Neural crest cell (in vitro differentiated cells): ENCODE data around the gene CPNE6. TPM values are rescaled to one million over a fixed set of nuclear protein-coding genes. Genes with fewer than 3 reads are reported as not detected.

Experiments used
- DNase-seq: peaks from one replicate; pipeline ENCODE4 v3.0.0; 2021; ENCODE audit warnings: low read depth, mixed read lengths, low spot score
- H3K27ac Mint-ChIP-seq: one replicate; pipeline ENCODE4 v1.8.0; 2021; ENCODE audit warnings: mild to moderate bottlenecking, mixed read lengths; ENCODE audit not compliant: unreplicated experiment
- H3K27me3 Mint-ChIP-seq: 2 replicates; pipeline ENCODE4 v1.8.0; 2021; ENCODE audit warnings: low read depth, mild to moderate bottlenecking, mixed read lengths
- H3K36me3 Mint-ChIP-seq: 2 replicates; pipeline ENCODE4 v1.8.0; 2021; ENCODE audit warnings: low read depth, mild to moderate bottlenecking, mixed read lengths
- H3K4me1 Mint-ChIP-seq: 2 replicates; pipeline ENCODE4 v1.8.0; 2021; ENCODE audit warnings: mixed read lengths
- H3K4me3 Mint-ChIP-seq: one replicate; pipeline ENCODE4 v1.8.0; 2021; ENCODE audit warnings: mild to moderate bottlenecking, mixed read lengths
- H3K9me3 Mint-ChIP-seq: 2 replicates; pipeline ENCODE4 v1.8.0; 2021; ENCODE audit warnings: mixed read lengths
- CTCF ChIP-seq: fragments of 200-600 bp; sonication (generic); conservative IDR thresholded peaks from 2 replicates; pipeline ENCODE4 v1.5.0; 2021; ENCODE audit warnings: antibody characterized with exemption, mild to moderate bottlenecking
- total RNA-seq: library from RNA; stranded (reverse); gene quantifications from 2 replicates; pipeline ENCODE4 v1.2.1, GENCODE V29; 2021

Gene CPNE6
- total RNA-seq, 1 donor from 2014 or later: not detected

- H3K27ac Mint-ChIP-seq: peak overlapping the region; percentile 19
- TF ChIP-seq CTCF: no peak
These were observed 18.5 kb downstream of the CPNE6 start for GRCh38 chr14:24089890-24090289.

GRCh38 chr14:24092110-24092504 lies 20.7 kb downstream of the CPNE6 start:
- H3K27me3 Mint-ChIP-seq: no peaks in the 10 kb centered on the region
- no peaks in the 10 kb centered on the region for H3K36me3 Mint-ChIP-seq
- no peaks in the 10 kb centered on the region for H3K9me3 Mint-ChIP-seq
- no peak overlapping the region for H3K27ac Mint-ChIP-seq
- H3K4me3 Mint-ChIP-seq: peak overlapping the region; percentile 94
- no peak for TF ChIP-seq CTCF
- DNase-seq: no peak
- peaks cover 38% of the 10 kb centered on the region for H3K4me1 Mint-ChIP-seq

More at GRCh38 chr14:24089890-24090289, 18.5 kb downstream of the CPNE6 start:
- peaks cover 28% of the 10 kb centered on the region for H3K4me1 Mint-ChIP-seq
- DNase-seq: no peak
- no peaks in the 10 kb centered on the region for H3K36me3 Mint-ChIP-seq
- H3K4me3 Mint-ChIP-seq: no peak overlapping the region
- H3K27me3 Mint-ChIP-seq: peaks cover 6% of the 10 kb centered on the region
- no peaks in the 10 kb centered on the region for H3K9me3 Mint-ChIP-seq

GRCh38 chr14:24092505-24093206 lies 21.3 kb downstream of the CPNE6 start:
- no peak for TF ChIP-seq CTCF
- Mint-ChIP-seq H3K27me3 (no peaks in the 10 kb centered on the region), H3K36me3 (no peaks in the 10 kb centered on the region), H3K27ac (peak overlapping the region; percentile 3), H3K4me1 (peaks cover 38% of the 10 kb centered on the region), H3K4me3 (peak overlapping the region; percentile 94), H3K9me3 (no peaks in the 10 kb centered on the region)
- DNase-seq: no peak

GRCh38 chr14:24093207-24093900 lies 22.0 kb downstream of the CPNE6 start:
- H3K9me3 Mint-ChIP-seq: no peaks in the 10 kb centered on the region
- H3K36me3 Mint-ChIP-seq: no peaks in the 10 kb centered on the region
- no peaks in the 10 kb centered on the region for H3K27me3 Mint-ChIP-seq
- no peak for TF ChIP-seq CTCF
- peak overlapping the region; percentile 94 for H3K4me3 Mint-ChIP-seq
- DNase-seq: no peak
- peaks cover 38% of the 10 kb centered on the region for H3K4me1 Mint-ChIP-seq
- H3K27ac Mint-ChIP-seq: peak overlapping the region; percentile 93

- Mint-ChIP-seq H3K4me1 (peaks cover 38% of the 10 kb centered on the region), H3K9me3 (no peaks in the 10 kb centered on the region), H3K4me3 (peak within 1 kb of the TSS; percentile 94), H3K36me3 (no peaks in the 10 kb centered on the region), H3K27me3 (no peaks in the 10 kb centered on the region), H3K27ac (peak within 1 kb of the TSS; percentile 93)
- no peak for TF ChIP-seq CTCF
- peak; percentile 71 for DNase-seq
These were observed 22.8 kb downstream of the CPNE6 start, which contains the start of gene PCK2 for GRCh38 chr14:24093901-24094840. Gene PCK2 (plus strand): TSS chr14:24094311. CDS start chr14:24094406, 95 bp downstream.
